Karpas-422 (cell line): ENCODE results near the gene SNRPA. TPM values are rescaled to one million over a fixed set of nuclear protein-coding genes. Genes with fewer than 3 reads are reported as not detected.

Source experiments
- DNase-seq: peaks from one replicate; pipeline ENCODE4 v3.0.0-alpha.2; 2015
- H2AFZ ChIP-seq: fragments of 200-600 bp; sonication (generic); 2 replicates; pipeline ENCODE4 v1.6.1; 2014; ENCODE audit warnings: antibody characterized with exemption, low read length, mixed read lengths
- H3K27ac ChIP-seq: fragments of 200-600 bp; sonication (generic); 2 replicates; pipeline ENCODE4 v1.5.1; 2014; ENCODE audit warnings: mild to moderate bottlenecking, low read length, moderate library complexity
- H3K27me3 ChIP-seq: fragments of 200-600 bp; sonication (generic); 2 replicates; pipeline ENCODE4 v1.6.1; 2014; ENCODE audit warnings: low read length, mixed read lengths
- H3K36me3 ChIP-seq: fragments of 200-600 bp; sonication (generic); 2 replicates; pipeline ENCODE4 v1.6.1; 2014; ENCODE audit warnings: low read length, mixed read lengths; ENCODE audit not compliant: insufficient read depth
- H3K4me1 ChIP-seq: fragments of 200-600 bp; sonication (generic); 2 replicates; pipeline ENCODE4 v1.6.1; 2014; ENCODE audit warnings: mild to moderate bottlenecking, low read length, mixed read lengths
- H3K4me2 ChIP-seq: fragments of 200-600 bp; sonication (generic); 2 replicates; pipeline ENCODE4 v1.6.1; 2014; ENCODE audit warnings: low read length, low read depth, mild to moderate bottlenecking; ENCODE audit not compliant: poor library complexity, severe bottlenecking
- H3K4me3 ChIP-seq: fragments of 200-600 bp; sonication (generic); 2 replicates; pipeline ENCODE4 v1.5.1; 2014; ENCODE audit warnings: mild to moderate bottlenecking, antibody characterized with exemption, low read length, mixed read lengths
- H3K79me2 ChIP-seq: fragments of 200-600 bp; sonication (generic); 2 replicates; pipeline ENCODE4 v1.6.1; 2014; ENCODE audit warnings: mild to moderate bottlenecking, low read length, mixed read lengths
- H3K9ac ChIP-seq: fragments of 200-600 bp; sonication (generic); 2 replicates; pipeline ENCODE4 v1.6.0; 2014; ENCODE audit warnings: low read length
- H3K9me2 ChIP-seq: fragments of 200-600 bp; sonication (generic), shearing (Covaris generic); replicated peaks from 2 replicates; pipeline ENCODE4 v1.6.0; 2014; ENCODE audit warnings: mild to moderate bottlenecking, low read length, moderate library complexity; ENCODE audit not compliant: insufficient read depth
- H3K9me3 ChIP-seq: fragments of 300-700, 200-600 bp; sonication (generic); 2 replicates; pipeline ENCODE4 v1.6.1; 2014; ENCODE audit warnings: low read length, mixed read lengths
- H4K20me1 ChIP-seq: fragments of 200-600 bp; sonication (generic); 2 replicates; pipeline ENCODE4 v1.6.1; 2014; ENCODE audit warnings: mild to moderate bottlenecking, antibody characterized with exemption, low read length, low read depth; ENCODE audit not compliant: insufficient read depth
- total RNA-seq: library from RNA; depleted of rRNA; stranded (reverse); fragments of >200 nt; shearing (Covaris generic); gene quantifications from 2 replicates; pipeline ENCODE4 v1.2.3, GENCODE V29; 2014; ENCODE audit warnings: low replicate concordance

SNRPA gene
- total RNA-seq, 1 experiment from 2014 or later, result 136 TPM

DNA sequence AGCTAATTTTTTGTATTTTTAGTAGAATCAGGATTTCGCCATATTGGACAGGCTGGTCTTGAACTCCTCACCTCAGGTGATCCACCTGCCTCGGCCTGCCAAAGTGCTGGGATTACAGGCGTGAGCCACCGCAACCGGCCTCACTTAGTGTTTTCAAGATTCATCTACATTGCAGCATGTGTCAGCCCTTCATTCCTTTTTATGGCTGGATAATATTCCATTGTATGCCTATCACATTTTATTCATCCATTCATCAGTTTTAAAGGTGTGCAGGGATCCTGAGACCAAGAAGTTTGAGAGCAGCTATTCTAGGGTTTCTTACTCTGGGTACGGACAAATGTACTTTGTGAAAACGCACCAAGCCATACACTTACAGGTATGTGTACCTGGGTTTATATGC, 43.4 kb upstream of the SNRPA start:
- no peak overlapping the region for H3K9ac ChIP-seq
- DNase-seq, result no peak
- no peaks in the 10 kb centered on the region for H3K4me1 ChIP-seq
- H3K4me2 ChIP-seq, result no peak overlapping the region
- H3K36me3 ChIP-seq, result peaks cover 21% of the 10 kb centered on the region; the same call in 1 of the 2 replicates
- H3K9me3 ChIP-seq, result no peaks in the 10 kb centered on the region
- H4K20me1 ChIP-seq, result no peaks in the 10 kb centered on the region
- no peak overlapping the region for H3K4me3 ChIP-seq
- H3K9me2 ChIP-seq, result no peaks in the 10 kb centered on the region
- peaks cover 2% of the 10 kb centered on the region; the same call in 1 of the 2 replicates for H3K79me2 ChIP-seq
- H3K27ac ChIP-seq, result no peak overlapping the region
- H3K27me3 ChIP-seq, result no peaks in the 10 kb centered on the region
- H2AFZ ChIP-seq, result no peak overlapping the region

DNA sequence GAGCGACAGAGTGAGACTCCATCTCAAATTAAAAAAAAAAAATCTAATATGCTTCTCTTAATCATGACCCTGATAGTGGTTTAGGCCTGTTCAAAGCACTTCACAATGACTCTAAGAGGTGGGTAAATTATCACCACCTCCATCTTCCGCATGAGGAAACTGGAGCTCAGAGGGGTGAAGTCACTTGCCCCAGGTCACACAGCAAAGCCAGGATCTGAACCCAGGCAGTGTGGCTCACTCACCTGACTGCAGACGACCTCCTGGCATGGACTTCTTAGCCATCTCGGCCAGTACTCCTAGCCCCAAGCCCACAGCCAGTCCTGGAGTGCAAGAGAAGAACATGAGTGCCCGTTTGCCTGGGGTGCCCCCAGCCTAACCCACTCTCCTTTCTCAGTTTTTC, 41.2 kb upstream of the SNRPA start:
- Histone ChIP-seq H3K27me3 (no peaks in the 10 kb centered on the region), H3K36me3 (peaks cover 15% of the 10 kb centered on the region; the same call in 1 of the 2 replicates), H3K9me2 (no peaks in the 10 kb centered on the region)

DNA sequence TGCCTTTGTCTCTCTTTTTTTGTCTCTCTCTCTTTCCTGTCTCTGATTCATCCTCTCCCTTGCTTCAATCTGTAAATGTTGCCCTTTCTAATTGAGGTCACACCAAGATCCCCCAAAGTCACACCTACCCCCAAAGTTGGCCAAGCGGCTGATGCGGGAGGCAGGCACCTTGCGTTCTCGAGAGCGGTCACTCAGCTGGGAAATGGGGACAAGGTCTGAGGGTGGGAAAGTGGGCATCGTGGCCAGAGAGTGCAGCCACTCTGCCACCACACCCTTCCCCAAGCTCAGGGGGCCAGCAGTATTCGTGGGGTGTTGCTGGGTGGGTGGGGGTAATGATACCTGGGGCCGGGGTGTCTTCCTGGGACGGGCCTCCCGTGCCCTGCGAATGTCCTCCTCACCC, 37.1 kb upstream of the SNRPA start:
- DNase-seq, result no peak
- no peaks in the 10 kb centered on the region for H3K27me3 ChIP-seq
- no peak overlapping the region for H2AFZ ChIP-seq
- H4K20me1 ChIP-seq, result no peaks in the 10 kb centered on the region
- H3K9me2 ChIP-seq, result no peaks in the 10 kb centered on the region
- H3K9me3 ChIP-seq, result no peaks in the 10 kb centered on the region
- no peak overlapping the region for H3K27ac ChIP-seq
- peaks cover 44% of the 10 kb centered on the region for H3K79me2 ChIP-seq
- peaks cover 35% of the 10 kb centered on the region for H3K4me1 ChIP-seq
- H3K36me3 ChIP-seq, result peaks cover 3% of the 10 kb centered on the region; the same call in 1 of the 2 replicates
- peak overlapping the region; percentile 82 for H3K9ac ChIP-seq
- peak overlapping the region; percentile 81 for H3K4me2 ChIP-seq
- peak overlapping the region; percentile 69; the same call in 1 of the 2 replicates for H3K4me3 ChIP-seq

More for the DNA sequence above, 41.2 kb upstream of the SNRPA start:
- Histone ChIP-seq H3K9ac (no peak overlapping the region), H3K4me3 (no peak overlapping the region), H3K4me1 (peaks cover 9% of the 10 kb centered on the region), H3K27ac (no peak overlapping the region), H3K79me2 (peaks cover 14% of the 10 kb centered on the region), H3K4me2 (no peak overlapping the region), H2AFZ (no peak overlapping the region), H3K9me3 (no peaks in the 10 kb centered on the region), H4K20me1 (no peaks in the 10 kb centered on the region)
- DNase-seq, result no peak

DNA sequence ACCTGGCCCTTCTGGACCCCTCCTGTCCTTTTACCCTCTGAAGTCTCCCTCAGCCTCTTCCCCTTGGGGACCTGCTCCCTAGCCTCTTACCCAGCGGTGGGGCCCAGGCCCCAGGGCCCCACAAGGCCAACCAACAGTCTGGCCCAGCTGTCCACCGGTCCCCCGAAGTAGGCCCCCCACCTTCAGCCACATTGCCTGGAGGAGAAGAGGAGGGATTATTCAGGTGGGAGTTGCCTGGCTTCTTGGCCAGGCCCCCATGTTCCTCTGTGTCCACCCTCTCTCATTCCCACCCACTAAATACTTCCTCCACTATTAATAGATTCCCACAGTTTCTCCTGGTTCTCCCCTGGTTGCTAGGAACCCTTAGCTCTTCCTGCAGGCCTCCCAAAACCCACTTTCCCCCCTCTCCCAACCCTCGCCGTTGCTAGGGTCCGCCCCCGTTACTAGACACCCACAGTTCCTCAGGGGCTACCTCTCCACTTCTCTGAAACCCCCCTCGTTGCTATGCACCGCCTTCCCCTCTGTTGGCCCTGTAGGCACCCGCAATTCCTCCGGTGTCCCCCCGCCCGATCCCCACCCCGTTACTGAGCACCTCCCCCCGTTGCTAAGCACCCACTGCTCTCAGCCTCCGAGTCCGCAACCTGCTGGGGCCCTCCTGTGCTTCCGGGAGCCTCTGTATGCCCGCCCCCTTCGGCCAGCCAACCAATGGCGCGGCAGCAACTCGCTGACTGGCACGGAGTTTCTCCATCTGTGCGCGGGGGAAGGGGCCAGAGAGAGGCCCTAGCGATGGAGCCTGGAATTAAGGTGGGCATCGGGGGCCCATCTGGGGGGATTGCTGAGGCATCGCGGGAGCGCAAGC, 36.3 kb upstream of the SNRPA start:
- Histone ChIP-seq H3K9me2 (no peaks in the 10 kb centered on the region), H4K20me1 (no peaks in the 10 kb centered on the region), H3K36me3 (no peaks in the 10 kb centered on the region), H3K9me3 (no peaks in the 10 kb centered on the region), H3K4me3 (peak overlapping the region; percentile 69), H2AFZ (peak overlapping the region; percentile 24; the same call in 1 of the 2 replicates), H3K27ac (peak overlapping the region; percentile 44), H3K4me2 (peak overlapping the region; percentile 81), H3K79me2 (peaks cover 48% of the 10 kb centered on the region), H3K4me1 (peaks cover 43% of the 10 kb centered on the region), H3K27me3 (no peaks in the 10 kb centered on the region), H3K9ac (peak overlapping the region; percentile 82)
- DNase-seq, result peak; percentile 98

DNA sequence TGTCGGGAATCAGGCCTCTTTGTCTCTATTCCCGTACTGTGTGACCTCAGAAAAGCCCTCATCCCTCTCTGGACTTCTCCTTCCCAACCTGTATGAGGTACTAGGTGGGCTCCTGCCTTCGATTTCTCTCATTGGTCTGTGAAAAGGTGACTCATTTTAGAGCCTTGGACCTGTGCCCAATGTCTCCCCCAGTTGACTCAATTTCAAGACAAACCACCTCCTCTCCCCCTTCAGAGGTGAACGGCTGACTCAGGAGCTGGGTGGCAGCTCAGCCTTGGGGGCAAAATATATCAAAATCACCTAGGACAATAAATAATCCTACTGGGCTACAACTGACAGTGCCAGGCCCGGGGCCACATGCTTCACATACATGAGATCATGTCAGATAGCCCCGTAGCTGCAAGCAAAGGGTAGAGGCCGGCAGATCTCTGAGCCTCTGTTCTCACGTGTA, 34.9 kb upstream of the SNRPA start:
- Histone ChIP-seq H3K79me2 (peaks cover 61% of the 10 kb centered on the region), H3K4me1 (peaks cover 45% of the 10 kb centered on the region), H3K27me3 (no peaks in the 10 kb centered on the region), H3K9me3 (no peaks in the 10 kb centered on the region), H3K27ac (peak overlapping the region; percentile 34), H3K36me3 (no peaks in the 10 kb centered on the region), H2AFZ (no peak overlapping the region), H3K9ac (peak overlapping the region; percentile 82), H4K20me1 (no peaks in the 10 kb centered on the region), H3K4me2 (peak overlapping the region; percentile 81), H3K4me3 (peak overlapping the region; percentile 69), H3K9me2 (no peaks in the 10 kb centered on the region)
- DNase-seq, result peak; percentile 73

DNA sequence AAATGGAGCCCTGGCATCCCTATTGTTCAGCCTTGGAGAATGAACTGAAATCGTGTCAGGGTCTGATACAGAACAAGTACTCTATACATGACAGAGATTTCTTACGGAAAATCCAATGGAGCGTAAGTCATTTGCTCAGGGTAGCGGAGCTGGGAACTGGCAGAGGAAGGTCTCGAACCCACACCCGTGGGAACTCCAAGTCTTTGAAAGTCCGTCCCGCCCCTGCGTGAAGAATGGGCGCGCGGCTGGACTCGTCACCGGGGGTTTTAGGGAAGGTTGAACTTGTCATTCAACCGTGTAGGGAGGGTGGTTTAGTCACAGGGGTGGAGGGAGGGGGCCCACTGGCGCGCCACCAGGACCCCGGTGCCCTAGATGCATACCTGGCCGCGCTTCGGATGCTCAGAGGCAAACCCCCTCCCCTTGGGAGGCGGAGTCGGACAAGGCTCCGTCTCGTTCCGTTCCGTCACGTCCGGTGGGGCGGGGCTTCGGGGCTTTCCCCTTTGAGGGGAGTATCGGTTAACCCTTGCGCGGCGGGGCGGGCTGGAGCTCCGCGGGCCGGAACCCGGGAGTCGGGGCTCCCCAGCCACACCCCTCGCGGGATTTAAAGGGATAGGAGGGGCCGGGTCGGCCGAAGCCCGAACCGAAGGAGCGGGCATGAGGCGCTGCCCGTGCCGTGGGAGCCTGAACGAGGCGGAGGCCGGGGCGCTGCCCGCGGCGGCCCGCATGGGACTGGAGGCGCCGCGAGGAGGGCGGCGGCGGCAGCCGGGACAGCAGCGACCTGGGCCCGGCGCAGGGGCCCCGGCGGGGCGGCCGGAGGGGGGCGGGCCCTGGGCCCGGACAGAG, 34.3 kb upstream of the SNRPA start, which contains the start of the genes COQ8B and ITPKC:
TSS of gene COQ8B (minus strand) at position 405 of the 843 bp plus-strand sequence. CDS start 2,254 bp downstream, outside the sequence.
TSS of gene ITPKC (plus strand) at position 631 of the 843 bp plus-strand sequence. CDS start at position 655, 24 bp downstream.
- H3K27ac ChIP-seq, result peak within 1 kb of the TSS; percentile 53
- peaks cover 45% of the 10 kb centered on the region for H3K4me1 ChIP-seq
- H3K9me2 ChIP-seq, result no peaks in the 10 kb centered on the region
- H3K27me3 ChIP-seq, result no peaks in the 10 kb centered on the region
- H3K79me2 ChIP-seq, result peaks cover 62% of the 10 kb centered on the region
- H3K9me3 ChIP-seq, result no peaks in the 10 kb centered on the region
- H4K20me1 ChIP-seq, result no peaks in the 10 kb centered on the region
- H3K9ac ChIP-seq, result peak within 1 kb of the TSS; percentile 82
- H3K36me3 ChIP-seq, result no peaks in the 10 kb centered on the region
- H3K4me2 ChIP-seq, result peak within 1 kb of the TSS; percentile 81
- peak within 1 kb of the TSS; percentile 69 for H3K4me3 ChIP-seq
- peak; percentile 100 for DNase-seq
- no peak within 1 kb of the TSS; the same call in 1 of the 2 replicates for H2AFZ ChIP-seq

DNA sequence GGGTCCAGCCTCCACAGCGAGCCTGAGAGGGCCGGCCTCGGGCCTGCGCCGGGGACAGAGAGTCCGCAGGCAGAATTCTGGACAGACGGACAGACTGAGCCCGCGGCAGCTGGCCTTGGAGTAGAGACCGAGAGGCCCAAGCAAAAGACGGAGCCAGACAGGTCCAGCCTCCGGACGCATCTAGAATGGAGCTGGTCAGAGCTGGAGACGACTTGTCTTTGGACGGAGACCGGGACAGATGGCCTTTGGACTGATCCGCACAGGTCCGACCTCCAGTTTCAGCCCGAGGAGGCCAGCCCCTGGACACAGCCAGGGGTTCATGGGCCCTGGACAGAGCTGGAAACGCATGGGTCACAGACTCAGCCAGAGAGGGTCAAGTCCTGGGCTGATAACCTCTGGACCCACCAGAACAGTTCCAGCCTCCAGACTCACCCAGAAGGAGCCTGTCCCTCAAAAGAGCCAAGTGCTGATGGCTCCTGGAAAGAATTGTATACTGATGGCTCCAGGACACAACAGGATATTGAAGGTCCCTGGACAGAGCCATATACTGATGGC, 33.6 kb upstream of the SNRPA start:
- H4K20me1 ChIP-seq, result no peaks in the 10 kb centered on the region
- peaks cover 67% of the 10 kb centered on the region for H3K79me2 ChIP-seq
- peak overlapping the region; percentile 81 for H3K4me2 ChIP-seq
- no peaks in the 10 kb centered on the region for H3K9me2 ChIP-seq
- no peaks in the 10 kb centered on the region for H3K27me3 ChIP-seq
- peak overlapping the region; percentile 53; the same call in 1 of the 2 replicates for H3K27ac ChIP-seq
- no peaks in the 10 kb centered on the region for H3K36me3 ChIP-seq
- no peak for DNase-seq
- no peak overlapping the region; the same call in 1 of the 2 replicates for H2AFZ ChIP-seq
- H3K9me3 ChIP-seq, result no peaks in the 10 kb centered on the region
- H3K4me3 ChIP-seq, result peak overlapping the region; percentile 69
- peak overlapping the region; percentile 82 for H3K9ac ChIP-seq
- H3K4me1 ChIP-seq, result peaks cover 45% of the 10 kb centered on the region
